ENCODE results near the gene FAM20C. TPM values are rescaled to one million over a fixed set of nuclear protein-coding genes. Genes with fewer than 3 reads are reported as not detected.

The FAM20C gene
- total RNA-seq, 2 experiments from 2014 or later = not detected

DNA sequence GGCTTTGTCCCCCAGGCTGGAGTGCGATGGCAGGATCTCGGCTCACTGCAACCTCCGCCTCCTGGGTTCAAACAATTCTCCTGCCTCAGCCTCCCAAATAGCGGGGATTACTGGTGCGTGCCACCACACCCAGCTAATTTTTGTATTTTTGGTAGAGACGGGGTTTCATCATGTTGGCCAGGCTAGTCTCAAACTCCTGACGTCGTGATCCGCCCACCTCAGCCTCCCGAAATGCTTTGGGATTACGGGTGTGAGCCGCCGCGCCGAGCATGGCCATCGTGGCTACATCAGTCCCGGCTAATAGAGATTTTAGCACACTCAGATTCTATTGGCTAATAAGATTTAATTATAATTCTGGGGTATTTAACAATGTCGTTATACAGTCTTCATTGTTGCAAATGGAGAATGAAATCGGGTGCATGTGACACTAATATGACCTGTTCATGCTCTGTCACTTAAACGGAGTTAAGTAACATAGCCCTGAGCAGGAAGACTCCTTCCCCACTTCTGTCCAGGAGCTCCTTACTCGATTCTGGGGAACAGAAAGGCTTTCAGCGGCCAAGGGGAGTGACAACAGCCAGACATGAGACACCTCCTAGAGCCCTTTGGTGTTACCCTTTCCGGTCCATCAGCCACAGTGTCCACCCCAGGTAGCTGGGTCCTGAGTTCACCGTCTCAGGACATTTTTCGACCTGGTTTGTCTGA, 40.9 kb upstream of the FAM20C start:
- peaks cover 13% of the 10 kb centered on the region for H3K4me1 ChIP-seq (ENCODE audit: insufficient read depth, low read length, poor library complexity, severe bottlenecking)
- TF ChIP-seq, protein P1, sequence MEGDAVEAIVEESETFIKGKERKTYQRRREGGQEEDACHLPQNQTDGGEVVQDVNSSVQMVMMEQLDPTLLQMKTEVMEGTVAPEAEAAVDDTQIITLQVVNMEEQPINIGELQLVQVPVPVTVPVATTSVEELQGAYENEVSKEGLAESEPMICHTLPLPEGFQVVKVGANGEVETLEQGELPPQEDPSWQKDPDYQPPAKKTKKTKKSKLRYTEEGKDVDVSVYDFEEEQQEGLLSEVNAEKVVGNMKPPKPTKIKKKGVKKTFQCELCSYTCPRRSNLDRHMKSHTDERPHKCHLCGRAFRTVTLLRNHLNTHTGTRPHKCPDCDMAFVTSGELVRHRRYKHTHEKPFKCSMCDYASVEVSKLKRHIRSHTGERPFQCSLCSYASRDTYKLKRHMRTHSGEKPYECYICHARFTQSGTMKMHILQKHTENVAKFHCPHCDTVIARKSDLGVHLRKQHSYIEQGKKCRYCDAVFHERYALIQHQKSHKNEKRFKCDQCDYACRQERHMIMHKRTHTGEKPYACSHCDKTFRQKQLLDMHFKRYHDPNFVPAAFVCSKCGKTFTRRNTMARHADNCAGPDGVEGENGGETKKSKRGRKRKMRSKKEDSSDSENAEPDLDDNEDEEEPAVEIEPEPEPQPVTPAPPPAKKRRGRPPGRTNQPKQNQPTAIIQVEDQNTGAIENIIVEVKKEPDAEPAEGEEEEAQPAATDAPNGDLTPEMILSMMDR (conservative IDR thresholded peaks at IDR 0.05; ENCODE audit: low read length) = no peak
- TF ChIP-seq EZH2phosphoT487 (IDR thresholded peaks at IDR 0.05; ENCODE audit: borderline replicate concordance, low read depth, low read length) = no peak
- DNase-seq (ENCODE audit: low spot score) = no peak
- H4K20me1 ChIP-seq (ENCODE audit: insufficient read depth, low read length) = no peaks in the 10 kb centered on the region
- H3K9me3 ChIP-seq (ENCODE audit: low read length) = no peaks in the 10 kb centered on the region
- BruUV-seq (replicated peaks) = no TSS peak
- intact Hi-C loops (cut with micrococcal nuclease; ENCODE audit: unreplicated experiment) = no loop called here
- H3K79me2 ChIP-seq (ENCODE audit: insufficient read depth, low read depth, low read length) = no peaks in the 10 kb centered on the region
- POLR2A ChIA-PET = no interaction called here
- H3K36me3 ChIP-seq (ENCODE audit: insufficient read depth, low read length) = peaks cover 9% of the 10 kb centered on the region; the same call in 1 of the 2 replicates
- H3K27ac ChIP-seq (ENCODE audit: low read depth, low read length, poor library complexity, severe bottlenecking) = no peak overlapping the region
- no peak overlapping the region for H3K4me2 ChIP-seq (ENCODE audit: low read length)
- H2AFZ ChIP-seq (ENCODE audit: low read length) = no peak overlapping the region
- H3K4me3 ChIP-seq (ENCODE audit: low read depth, low read length, poor library complexity, severe bottlenecking) = no peak overlapping the region
- CTCF ChIA-PET (ENCODE audit: unreplicated experiment) = interaction anchor here (0.6 kb wide), 1 partner anchor 10 kb away, joined by 4 read pairs; no protein-coding TSS in a partner anchor
- no peaks in the 10 kb centered on the region for H3K9me2 ChIP-seq (ENCODE audit: insufficient read depth, low read length)

DNA sequence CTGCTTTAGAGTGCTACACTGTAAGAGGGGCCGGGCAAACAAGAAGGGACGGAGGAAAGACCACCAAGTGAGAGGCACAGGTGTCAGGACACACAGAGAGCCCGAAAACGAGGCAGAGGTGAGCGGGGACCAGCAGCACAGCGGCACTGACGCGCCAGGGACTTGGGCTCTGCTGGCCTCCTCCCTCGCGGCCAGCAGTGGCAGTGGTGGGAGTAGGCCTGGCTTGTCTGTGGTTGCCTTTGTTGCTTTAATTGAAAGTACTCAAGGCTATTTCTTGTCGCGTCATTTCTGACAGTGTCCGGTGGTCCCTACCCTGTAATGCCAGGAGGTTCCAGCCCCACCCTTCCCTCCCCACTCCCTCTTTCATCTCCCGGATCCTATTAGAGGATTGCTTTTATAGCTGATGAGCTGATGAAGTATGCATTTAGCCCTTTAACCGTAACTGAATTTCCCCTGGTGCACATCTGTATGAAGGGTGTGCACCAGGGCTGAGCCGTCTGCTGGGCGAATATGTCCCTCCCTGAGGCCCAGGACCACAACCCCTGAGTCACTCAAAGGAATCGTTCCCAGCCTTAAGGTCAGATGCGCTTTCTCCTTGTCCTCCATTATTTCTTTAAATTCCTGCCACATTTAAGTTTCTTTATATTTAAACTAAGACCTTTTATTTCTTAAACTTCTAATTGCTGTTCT, 39.5 kb upstream of the FAM20C start:
- no peak overlapping the region for H3K4me2 ChIP-seq (ENCODE audit: low read length)
- H3K4me1 ChIP-seq (ENCODE audit: insufficient read depth, low read length, poor library complexity, severe bottlenecking) = peaks cover 10% of the 10 kb centered on the region
- H3K4me3 ChIP-seq (ENCODE audit: low read depth, low read length, poor library complexity, severe bottlenecking) = no peak overlapping the region
- BruUV-seq (replicated peaks) = no TSS peak
- no peak overlapping the region for H3K27ac ChIP-seq (ENCODE audit: low read depth, low read length, poor library complexity, severe bottlenecking)
- H2AFZ ChIP-seq (ENCODE audit: low read length) = no peak overlapping the region
- H3K79me2 ChIP-seq (ENCODE audit: insufficient read depth, low read depth, low read length) = no peaks in the 10 kb centered on the region
- ChIA-PET POLR2A (no interaction called here), CTCF (ENCODE audit: unreplicated experiment) (no interaction called here)
- H3K36me3 ChIP-seq (ENCODE audit: insufficient read depth, low read length) = peaks cover 3% of the 10 kb centered on the region; the same call in 1 of the 2 replicates
- DNase-seq (ENCODE audit: low spot score) = no peak
- intact Hi-C loops (cut with micrococcal nuclease; ENCODE audit: unreplicated experiment) = no loop called here
- H4K20me1 ChIP-seq (ENCODE audit: insufficient read depth, low read length) = no peaks in the 10 kb centered on the region
- no peak for TF ChIP-seq EZH2phosphoT487 (IDR thresholded peaks at IDR 0.05; ENCODE audit: borderline replicate concordance, low read depth, low read length)
- TF ChIP-seq, protein P1 (conservative IDR thresholded peaks at IDR 0.05; ENCODE audit: low read length) = no peak
- no peaks in the 10 kb centered on the region for H3K9me2 ChIP-seq (ENCODE audit: insufficient read depth, low read length)
- H3K9me3 ChIP-seq (ENCODE audit: low read length) = no peaks in the 10 kb centered on the region

DNA sequence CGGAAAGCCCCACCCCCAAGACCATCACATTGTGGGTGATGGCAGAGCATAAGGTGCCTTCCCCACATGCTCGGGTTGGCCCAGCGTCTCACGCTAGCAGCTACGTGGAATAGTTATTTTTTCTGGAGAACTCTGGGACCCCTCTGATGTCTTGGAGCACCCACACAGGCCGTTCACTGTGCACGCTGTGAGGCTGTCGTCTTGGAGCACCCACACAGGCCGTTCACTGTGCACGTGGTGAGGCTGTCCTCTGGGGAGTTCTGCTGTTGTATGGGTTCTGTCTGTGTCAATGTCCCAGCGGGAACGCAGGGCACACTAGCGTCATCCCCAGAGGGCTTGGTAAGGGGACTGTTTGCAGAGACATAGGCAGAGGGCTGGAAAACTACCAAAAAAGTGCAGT, 38.8 kb upstream of the FAM20C start:
- TF ChIP-seq, protein P1 (conservative IDR thresholded peaks at IDR 0.05; ENCODE audit: low read length) = no peak
- no peak for TF ChIP-seq EZH2phosphoT487 (IDR thresholded peaks at IDR 0.05; ENCODE audit: borderline replicate concordance, low read depth, low read length)
- Histone ChIP-seq H3K27ac (ENCODE audit: low read depth, low read length, poor library complexity, severe bottlenecking) (no peak overlapping the region), H3K4me1 (ENCODE audit: insufficient read depth, low read length, poor library complexity, severe bottlenecking) (peaks cover 8% of the 10 kb centered on the region), H3K4me3 (ENCODE audit: low read depth, low read length, poor library complexity, severe bottlenecking) (no peak overlapping the region), H3K9me3 (ENCODE audit: low read length) (no peaks in the 10 kb centered on the region), H4K20me1 (ENCODE audit: insufficient read depth, low read length) (no peaks in the 10 kb centered on the region), H3K79me2 (ENCODE audit: insufficient read depth, low read depth, low read length) (no peaks in the 10 kb centered on the region), H3K36me3 (ENCODE audit: insufficient read depth, low read length) (no peaks in the 10 kb centered on the region), H2AFZ (ENCODE audit: low read length) (no peak overlapping the region), H3K4me2 (ENCODE audit: low read length) (no peak overlapping the region), H3K9me2 (ENCODE audit: insufficient read depth, low read length) (no peaks in the 10 kb centered on the region)
- ChIA-PET POLR2A (no interaction called here), CTCF (ENCODE audit: unreplicated experiment) (no interaction called here)
- intact Hi-C loops (cut with micrococcal nuclease; ENCODE audit: unreplicated experiment) = no loop called here
- no peak for DNase-seq (ENCODE audit: low spot score)
- BruUV-seq (replicated peaks) = no TSS peak
